ENCODE results near the gene ZNF728.
"Not testable (repeated sequence)": the region's sequence is repeated elsewhere in the genome, so short reads cannot be mapped to it uniquely, and the experiment has no call there.

ZNF728 gene

GRCh38 chr19:23002690-23003422 lies at the start of gene ZNF728:
Gene ZNF728, minus strand, starts transcription at chr19:23003176. Its CDS starts 146 bp downstream, at chr19:23003030.
- peak in 11 of 14 donors; percentile 2 to 70 (median 29) for DNase-seq

DNA sequence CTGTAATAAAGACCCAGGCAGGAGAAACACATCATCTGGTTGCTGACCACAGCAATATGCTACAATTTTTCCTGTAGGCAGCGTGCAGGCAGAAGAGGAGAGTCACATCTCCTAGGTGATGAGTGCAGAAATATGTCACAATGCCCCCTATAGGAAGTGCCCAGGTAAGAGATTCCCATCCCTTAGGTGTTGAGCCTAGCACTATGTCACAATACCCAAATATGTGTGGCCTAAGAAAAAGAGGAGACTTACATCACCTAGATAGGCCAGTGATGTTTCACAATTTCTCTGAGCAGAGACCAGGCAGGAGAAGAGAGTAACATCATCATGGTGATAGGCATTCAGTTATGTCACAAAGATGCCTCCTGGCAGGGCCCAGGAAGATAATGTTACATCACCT lies 49.4 kb upstream of the ZNF728 start:
- no peak for DNase-seq

- DNase-seq, result no peak
These were observed 46.3 kb upstream of the ZNF728 start for GRCh38 chr19:23049256-23049655.

DNA sequence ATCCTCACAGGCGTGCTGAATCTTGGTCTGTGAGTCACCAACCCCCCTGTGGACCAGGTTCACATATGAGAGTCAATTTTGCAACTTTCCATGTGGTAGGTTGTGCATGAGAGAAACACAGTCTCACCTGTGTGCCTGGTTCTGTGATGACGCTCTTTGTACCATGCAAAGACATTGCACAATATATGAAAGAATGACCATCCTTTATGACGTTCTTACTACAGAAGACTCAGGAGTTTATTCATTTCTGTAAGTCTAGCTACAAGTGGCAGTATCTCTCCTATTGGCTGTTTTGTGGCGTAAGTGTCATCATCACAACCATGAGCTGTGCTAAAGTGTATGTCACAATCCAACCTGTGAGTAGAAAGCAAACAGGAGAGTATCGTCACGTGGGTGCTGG lies 43.8 kb upstream of the ZNF728 start:
- DNase-seq, result no peak

GRCh38 chr19:23033721-23034120 lies 30.7 kb upstream of the ZNF728 start:
- DNase-seq, result no peak

- DNase-seq, result no peak
These were observed 12.7 kb upstream of the ZNF728 start for GRCh38 chr19:23015660-23016059.

DNA sequence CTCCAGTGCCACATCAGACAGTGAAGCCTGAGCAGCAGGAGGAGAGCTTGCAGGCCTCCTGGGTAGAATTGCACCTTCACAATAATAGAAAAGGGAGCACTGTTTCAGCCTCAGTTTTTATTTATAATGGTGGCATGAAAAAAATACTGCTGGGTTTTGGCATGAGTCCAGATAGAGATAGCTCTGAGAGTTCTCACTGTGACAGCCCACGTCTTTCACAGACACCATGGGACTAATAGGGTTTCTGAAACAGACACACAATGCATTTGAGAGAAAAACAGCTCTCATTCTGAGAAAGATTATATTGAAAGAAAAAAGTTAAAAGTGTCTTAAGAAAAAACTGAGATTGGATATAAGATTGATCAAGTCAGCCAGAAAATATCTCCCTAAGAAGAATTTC lies 8.0 kb downstream of the ZNF728 start:
- not testable (repeated sequence) for DNase-seq

GRCh38 chr19:22976248-22976647 lies 26.7 kb downstream of the ZNF728 start:
- DNase-seq, result no peak

GRCh38 chr19:22975546-22976136 lies 27.3 kb downstream of the ZNF728 start:
- DNase-seq, result not testable (repeated sequence)

GRCh38 chr19:22945560-22945959 lies 57.4 kb downstream of the ZNF728 start:
- DNase-seq, result no peak

- no peak for DNase-seq
These were observed 67.8 kb downstream of the ZNF728 start for GRCh38 chr19:22935151-22935550.

DNA sequence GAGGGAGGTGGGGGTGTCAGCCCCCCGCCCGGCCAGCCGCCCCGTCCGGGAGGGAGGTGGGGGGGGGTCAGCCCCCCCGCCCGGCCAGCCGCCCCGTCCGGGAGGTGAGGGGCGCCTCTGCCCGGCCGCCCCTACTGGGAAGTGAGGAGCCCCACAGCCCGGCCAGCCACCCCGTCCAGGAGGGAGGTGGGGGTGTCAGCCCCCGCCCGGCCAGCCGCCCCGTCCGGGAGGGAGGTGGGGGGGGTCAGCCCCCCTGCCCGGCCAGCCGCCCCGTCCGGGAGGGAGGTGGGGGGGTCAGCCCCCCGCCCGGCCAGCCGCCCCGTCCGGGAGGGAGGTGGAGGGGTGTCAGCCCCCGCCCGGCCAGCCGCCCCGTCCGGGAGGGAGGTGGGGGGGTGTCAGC lies 75.4 kb downstream of the ZNF728 start:
- not testable (repeated sequence) for DNase-seq

GRCh38 chr19:22925181-22925580 lies 77.8 kb downstream of the ZNF728 start:
- not testable (repeated sequence) for DNase-seq

Data from C1 segment of cervical spinal cord (tissue), 14 donors.